LNCAP (cell line): ENCODE data around the gene ESYT2.
A peak's percentile ranks its signal among the peaks of the same experiment; 100 is the strongest.

Source experiments
- TF ChIP-seq, protein P1 (sequence below): fragments of 450-650 bp; IDR thresholded peaks from 2 replicates; pipeline ENCODE4 v1.5.1; 2017; ENCODE audit warnings: mild to moderate bottlenecking

ESYT2 gene, protein sequence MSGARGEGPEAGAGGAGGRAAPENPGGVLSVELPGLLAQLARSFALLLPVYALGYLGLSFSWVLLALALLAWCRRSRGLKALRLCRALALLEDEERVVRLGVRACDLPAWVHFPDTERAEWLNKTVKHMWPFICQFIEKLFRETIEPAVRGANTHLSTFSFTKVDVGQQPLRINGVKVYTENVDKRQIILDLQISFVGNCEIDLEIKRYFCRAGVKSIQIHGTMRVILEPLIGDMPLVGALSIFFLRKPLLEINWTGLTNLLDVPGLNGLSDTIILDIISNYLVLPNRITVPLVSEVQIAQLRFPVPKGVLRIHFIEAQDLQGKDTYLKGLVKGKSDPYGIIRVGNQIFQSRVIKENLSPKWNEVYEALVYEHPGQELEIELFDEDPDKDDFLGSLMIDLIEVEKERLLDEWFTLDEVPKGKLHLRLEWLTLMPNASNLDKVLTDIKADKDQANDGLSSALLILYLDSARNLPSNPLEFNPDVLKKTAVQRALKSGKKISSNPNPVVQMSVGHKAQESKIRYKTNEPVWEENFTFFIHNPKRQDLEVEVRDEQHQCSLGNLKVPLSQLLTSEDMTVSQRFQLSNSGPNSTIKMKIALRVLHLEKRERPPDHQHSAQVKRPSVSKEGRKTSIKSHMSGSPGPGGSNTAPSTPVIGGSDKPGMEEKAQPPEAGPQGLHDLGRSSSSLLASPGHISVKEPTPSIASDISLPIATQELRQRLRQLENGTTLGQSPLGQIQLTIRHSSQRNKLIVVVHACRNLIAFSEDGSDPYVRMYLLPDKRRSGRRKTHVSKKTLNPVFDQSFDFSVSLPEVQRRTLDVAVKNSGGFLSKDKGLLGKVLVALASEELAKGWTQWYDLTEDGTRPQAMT

DNA sequence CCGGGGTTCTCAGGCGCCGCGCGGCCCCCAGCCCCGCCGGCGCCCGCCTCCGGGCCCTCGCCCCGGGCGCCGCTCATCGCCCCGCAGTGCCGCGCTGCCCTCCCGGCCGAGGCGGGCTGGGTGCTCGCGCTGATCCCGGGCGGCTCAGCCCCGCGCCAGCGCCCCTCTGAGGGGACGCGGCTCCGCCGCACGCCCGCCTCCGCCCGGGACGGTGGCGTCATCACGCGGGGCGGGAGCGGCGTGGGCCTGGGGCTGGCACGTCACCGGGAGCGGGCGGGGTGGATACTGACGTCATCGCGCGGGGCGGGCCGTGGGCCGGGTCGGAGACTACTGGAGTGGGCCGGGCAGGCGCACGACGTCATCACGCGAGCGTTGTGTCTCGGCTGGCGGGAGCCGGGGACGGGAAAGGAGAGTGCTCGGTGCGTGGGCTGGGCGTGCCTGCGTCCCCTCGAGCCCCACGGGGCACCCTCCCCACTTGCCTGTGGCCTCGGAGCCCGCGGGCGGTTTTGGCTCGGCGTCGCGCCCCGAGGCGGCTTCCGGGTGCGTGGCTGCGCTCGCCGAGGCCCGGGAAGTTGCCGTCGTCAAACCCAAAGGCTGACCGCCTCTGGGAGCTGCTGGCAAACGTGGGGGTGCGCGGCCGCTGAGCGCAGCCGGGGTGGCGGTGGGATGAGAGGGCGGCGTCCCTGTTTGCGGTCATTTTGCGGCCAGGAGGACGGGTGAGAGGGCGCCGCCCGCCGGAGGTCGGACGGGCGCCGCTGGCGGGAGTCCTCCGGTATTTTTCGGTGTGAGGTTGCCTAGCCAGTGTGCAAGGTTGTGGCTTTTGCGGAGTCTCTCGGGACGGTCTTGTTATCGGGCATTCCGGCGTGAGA lies at the start of gene ESYT2:
ESYT2 (minus strand) TSS at position 168 of the 869 bp plus-strand sequence; CDS start at position 77, 91 bp downstream.
- TF ChIP-seq, protein P1, sequence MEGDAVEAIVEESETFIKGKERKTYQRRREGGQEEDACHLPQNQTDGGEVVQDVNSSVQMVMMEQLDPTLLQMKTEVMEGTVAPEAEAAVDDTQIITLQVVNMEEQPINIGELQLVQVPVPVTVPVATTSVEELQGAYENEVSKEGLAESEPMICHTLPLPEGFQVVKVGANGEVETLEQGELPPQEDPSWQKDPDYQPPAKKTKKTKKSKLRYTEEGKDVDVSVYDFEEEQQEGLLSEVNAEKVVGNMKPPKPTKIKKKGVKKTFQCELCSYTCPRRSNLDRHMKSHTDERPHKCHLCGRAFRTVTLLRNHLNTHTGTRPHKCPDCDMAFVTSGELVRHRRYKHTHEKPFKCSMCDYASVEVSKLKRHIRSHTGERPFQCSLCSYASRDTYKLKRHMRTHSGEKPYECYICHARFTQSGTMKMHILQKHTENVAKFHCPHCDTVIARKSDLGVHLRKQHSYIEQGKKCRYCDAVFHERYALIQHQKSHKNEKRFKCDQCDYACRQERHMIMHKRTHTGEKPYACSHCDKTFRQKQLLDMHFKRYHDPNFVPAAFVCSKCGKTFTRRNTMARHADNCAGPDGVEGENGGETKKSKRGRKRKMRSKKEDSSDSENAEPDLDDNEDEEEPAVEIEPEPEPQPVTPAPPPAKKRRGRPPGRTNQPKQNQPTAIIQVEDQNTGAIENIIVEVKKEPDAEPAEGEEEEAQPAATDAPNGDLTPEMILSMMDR: peak; percentile 29

DNA sequence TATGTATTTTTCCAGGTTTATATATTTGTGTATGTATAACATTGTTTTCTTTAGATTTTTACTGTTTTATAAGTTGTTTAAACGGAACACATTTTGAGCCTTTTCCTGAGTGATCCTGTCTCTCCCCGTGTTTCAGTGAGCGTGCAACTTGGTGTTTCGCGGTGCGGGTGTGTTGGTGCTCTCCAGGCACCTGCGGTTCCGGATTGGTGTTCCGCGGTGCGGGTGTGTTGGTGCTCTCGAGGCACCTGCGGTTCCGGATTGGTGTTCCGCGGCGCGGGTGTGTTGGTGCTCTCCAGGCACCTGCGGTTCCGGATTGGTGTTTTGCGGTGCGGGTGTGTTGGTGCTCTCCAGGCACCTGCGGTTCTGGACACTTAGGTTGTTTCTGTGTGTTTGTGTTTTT lies 47.7 kb upstream of the ESYT2 start:
- TF ChIP-seq, protein P1: no peak

DNA sequence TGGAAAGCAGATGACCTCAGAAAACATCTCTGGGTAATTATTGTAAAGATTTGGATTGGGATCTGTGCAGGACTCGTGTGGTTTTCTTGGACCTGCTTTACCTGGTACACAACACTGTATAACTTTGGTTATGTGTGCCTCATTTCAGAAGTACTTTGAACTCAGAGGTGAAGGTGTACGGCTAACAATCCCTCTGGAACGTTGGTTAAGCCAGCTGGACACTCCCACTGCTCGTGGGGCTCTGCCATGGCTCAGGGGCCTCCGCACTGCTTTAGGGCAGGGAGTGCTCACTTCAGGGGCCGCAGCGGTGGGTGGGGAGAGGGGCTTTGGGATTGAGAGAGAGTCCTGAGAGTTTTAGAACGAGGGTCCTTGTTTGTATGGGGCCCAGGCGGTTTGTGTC lies 40.6 kb upstream of the ESYT2 start:
- TF ChIP-seq, protein P1: no peak

DNA sequence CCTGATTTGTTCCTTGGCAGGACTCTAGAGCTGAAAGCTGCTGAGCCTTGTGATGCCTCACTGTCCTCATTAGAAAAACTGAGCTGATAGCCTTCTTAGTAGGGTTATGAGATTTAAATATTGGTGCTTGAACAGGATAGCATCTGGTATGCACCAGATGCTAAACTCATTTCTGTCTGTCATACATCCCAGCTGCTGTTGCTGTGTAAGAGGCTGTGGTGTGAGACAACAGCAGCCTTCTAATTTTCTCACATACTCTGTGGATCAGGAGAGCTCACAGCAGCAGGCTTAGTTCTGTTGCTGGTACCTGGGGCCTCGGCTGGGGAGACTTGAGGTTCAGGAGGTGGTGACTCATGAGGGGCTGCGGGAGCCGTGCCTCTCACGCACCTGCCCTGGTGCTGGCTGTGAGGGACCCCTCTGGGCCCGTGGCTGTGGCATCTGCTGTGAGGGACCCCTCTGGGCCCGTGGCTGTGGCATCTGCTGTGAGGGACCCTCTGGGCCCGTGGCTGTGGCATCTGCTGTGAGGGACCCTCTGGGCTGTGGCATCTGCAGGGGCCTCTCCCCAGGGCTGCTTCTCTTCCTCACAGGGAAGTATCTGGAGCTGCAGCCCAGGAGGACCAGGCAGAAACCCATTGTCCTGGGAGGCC lies 39.6 kb upstream of the ESYT2 start:
- TF ChIP-seq, protein P1: no peak

DNA sequence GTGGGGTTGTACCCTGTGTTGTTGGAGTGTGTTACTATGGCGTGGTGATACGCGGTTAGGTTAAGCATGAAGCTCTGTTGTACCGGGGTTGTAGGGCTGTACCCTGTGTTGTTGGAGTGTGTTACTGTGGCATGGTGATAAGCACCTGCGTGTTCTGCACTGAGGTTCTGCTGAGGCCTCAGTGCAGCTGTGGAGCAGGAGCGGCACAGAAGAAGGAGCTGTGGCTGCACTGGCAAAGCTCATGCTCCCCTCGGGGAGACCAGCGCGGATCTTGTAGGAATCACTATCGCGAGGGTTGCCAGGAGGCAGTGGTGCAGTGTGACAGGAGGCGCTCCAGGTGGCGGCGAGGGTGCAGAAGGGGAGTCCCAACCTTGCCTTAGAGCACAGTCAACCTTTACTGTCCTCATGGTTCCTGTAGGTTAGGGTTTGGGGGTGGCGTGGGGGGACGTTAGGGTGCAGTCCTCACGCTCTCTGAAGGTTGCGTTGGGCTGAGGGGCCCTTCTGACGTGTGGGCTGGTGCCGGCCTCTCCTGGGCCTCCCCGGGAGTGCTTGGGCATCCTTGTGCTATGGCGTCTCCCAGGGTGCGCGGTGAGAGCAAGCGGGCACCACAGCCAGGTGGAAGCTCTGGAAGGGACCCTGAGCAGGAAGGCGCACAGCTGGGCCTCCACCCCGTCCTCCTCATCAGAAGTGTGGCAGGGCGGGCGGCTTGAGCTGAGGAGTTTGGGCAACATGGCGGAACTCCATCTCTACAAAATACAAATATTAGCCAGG lies 38.1 kb upstream of the ESYT2 start:
- TF ChIP-seq, protein P1: no peak

DNA sequence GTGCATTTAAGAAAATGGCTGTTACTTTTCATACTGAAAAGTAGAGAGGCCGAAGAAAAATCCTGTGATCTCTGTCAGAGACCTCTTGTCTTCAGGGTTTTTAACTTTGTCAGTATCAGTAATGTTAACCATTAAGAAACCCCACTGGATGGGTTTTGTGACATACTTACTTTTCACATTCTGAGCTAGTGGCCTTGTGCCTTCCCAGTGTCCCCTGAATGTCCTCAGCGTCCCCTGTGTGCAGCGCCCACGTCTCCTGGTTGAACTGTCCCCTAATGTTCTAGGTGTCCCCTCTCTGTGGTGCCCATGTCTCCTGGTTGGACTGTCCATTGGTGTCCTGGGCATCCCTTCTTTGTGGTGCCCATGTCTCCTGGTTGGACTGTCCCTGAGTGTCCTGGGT lies 36.7 kb upstream of the ESYT2 start:
- TF ChIP-seq, protein P1: no peak
